ENCODE data around the gene SULT1A1. TPM values are rescaled to one million over a fixed set of nuclear protein-coding genes. Genes with fewer than 3 reads are reported as not detected.

The SULT1A1 gene
- total and polyA plus RNA-seq, 2 of the 13 experiments (the other 11 are each of a cell fraction or from before 2014, with no cell fraction given), result 114 to 147 TPM

- no peak for TF ChIP-seq ZNF512 (CRISPR knock-in tag; IDR thresholded peaks at IDR 0.05)
- TF ChIP-seq, protein P1, sequence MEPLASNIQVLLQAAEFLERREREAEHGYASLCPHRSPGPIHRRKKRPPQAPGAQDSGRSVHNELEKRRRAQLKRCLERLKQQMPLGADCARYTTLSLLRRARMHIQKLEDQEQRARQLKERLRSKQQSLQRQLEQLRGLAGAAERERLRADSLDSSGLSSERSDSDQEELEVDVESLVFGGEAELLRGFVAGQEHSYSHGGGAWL (CRISPR knock-in tag; IDR thresholded peaks at IDR 0.05), result 0 out of 2 replicates have a peak, but pooled peaks have one; percentile 29
- TF ChIP-seq ERF (CRISPR knock-in tag; IDR thresholded peaks at IDR 0.05), result no peak
- TF ChIP-seq ZHX1 (CRISPR knock-in tag; IDR thresholded peaks at IDR 0.05; ENCODE audit: low read depth), result no peak
- no peak for TF ChIP-seq ZNF543 (CRISPR knock-in tag; IDR thresholded peaks at IDR 0.05)
- no peak for TF ChIP-seq ZNF589 (CRISPR knock-in tag; conservative IDR thresholded peaks at IDR 0.05)
- TF ChIP-seq, protein P2, sequence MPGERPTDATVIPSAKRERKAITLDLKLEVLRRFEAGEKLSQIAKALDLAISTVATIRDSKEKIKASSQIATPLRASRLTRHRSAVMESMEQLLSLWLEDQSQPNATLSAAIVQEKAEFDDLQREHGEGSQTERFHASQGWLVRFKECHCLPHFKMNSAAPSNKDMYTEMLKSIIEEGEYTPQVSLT (CRISPR knock-in tag; IDR thresholded peaks at IDR 0.05; ENCODE audit: borderline replicate concordance, low read depth), result no peak
- no peak for TF ChIP-seq POLR2A (IDR thresholded peaks at IDR 0.05; ENCODE audit: insufficient read depth in 1 of 2, low read depth in 2 of 2, low read length in 2 of 2)
- TF ChIP-seq, protein P3, sequence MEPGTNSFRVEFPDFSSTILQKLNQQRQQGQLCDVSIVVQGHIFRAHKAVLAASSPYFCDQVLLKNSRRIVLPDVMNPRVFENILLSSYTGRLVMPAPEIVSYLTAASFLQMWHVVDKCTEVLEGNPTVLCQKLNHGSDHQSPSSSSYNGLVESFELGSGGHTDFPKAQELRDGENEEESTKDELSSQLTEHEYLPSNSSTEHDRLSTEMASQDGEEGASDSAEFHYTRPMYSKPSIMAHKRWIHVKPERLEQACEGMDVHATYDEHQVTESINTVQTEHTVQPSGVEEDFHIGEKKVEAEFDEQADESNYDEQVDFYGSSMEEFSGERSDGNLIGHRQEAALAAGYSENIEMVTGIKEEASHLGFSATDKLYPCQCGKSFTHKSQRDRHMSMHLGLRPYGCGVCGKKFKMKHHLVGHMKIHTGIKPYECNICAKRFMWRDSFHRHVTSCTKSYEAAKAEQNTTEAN (CRISPR knock-in tag; conservative IDR thresholded peaks at IDR 0.05), result no peak
- TF ChIP-seq ZNF550 (CRISPR knock-in tag; IDR thresholded peaks at IDR 0.05; ENCODE audit: borderline replicate concordance), result 0 out of 2 replicates have a peak, but pooled peaks have one; percentile 73
- no peak; the same call in 1 of the 2 replicates for TF ChIP-seq ARID4A (CRISPR knock-in tag; IDR thresholded peaks at IDR 0.05; ENCODE audit: borderline replicate concordance)
- TF ChIP-seq ETV5 (CRISPR knock-in tag; IDR thresholded peaks at IDR 0.05; ENCODE audit: borderline replicate concordance), result 0 out of 2 replicates have a peak, but pooled peaks have one; percentile 16
- TF ChIP-seq BCL6 (CRISPR knock-in tag; IDR thresholded peaks at IDR 0.05), result peak; percentile 83
- no peak for TF ChIP-seq ATM (IDR thresholded peaks at IDR 0.05; ENCODE audit: borderline replicate concordance)
- TF ChIP-seq, protein P4, sequence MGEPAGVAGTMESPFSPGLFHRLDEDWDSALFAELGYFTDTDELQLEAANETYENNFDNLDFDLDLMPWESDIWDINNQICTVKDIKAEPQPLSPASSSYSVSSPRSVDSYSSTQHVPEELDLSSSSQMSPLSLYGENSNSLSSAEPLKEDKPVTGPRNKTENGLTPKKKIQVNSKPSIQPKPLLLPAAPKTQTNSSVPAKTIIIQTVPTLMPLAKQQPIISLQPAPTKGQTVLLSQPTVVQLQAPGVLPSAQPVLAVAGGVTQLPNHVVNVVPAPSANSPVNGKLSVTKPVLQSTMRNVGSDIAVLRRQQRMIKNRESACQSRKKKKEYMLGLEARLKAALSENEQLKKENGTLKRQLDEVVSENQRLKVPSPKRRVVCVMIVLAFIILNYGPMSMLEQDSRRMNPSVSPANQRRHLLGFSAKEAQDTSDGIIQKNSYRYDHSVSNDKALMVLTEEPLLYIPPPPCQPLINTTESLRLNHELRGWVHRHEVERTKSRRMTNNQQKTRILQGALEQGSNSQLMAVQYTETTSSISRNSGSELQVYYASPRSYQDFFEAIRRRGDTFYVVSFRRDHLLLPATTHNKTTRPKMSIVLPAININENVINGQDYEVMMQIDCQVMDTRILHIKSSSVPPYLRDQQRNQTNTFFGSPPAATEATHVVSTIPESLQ (CRISPR knock-in tag; conservative IDR thresholded peaks at IDR 0.05), result no peak
- TF ChIP-seq MTA3 (CRISPR knock-in tag; IDR thresholded peaks at IDR 0.05), result no peak
Observed at GRCh38 chr16:28610595-28611191, 849 bp upstream of the SULT1A1 start (continued).
